HepG2 (cell line): ENCODE measurements around the gene RAB33B. TPM values are rescaled to one million over a fixed set of nuclear protein-coding genes. Genes with fewer than 3 reads are reported as not detected.

Source experiments
- ATF2 ChIP-seq: sonication (generic); formaldehyde crosslinking; IDR thresholded peaks from 2 replicates; pipeline ENCODE4 v1.4.0; 2020; ENCODE audit warnings: missing genetic modification reagents
- ATM ChIP-seq: fragments of 450-650 bp; IDR thresholded peaks from 2 replicates; pipeline ENCODE4 v1.7.1; 2017; ENCODE audit warnings: mild to moderate bottlenecking, borderline replicate concordance
- BCL6 ChIP-seq: IDR thresholded peaks from 2 replicates; pipeline ENCODE4 v1.6.1; 2016; ENCODE audit warnings: missing genetic modification reagents, missing compliant biosample characterization
- E2F5 ChIP-seq: sonication (generic); formaldehyde crosslinking; conservative IDR thresholded peaks from 2 replicates; pipeline ENCODE4 v1.4.0; 2020; ENCODE audit warnings: missing genetic modification reagents
- ELF1 ChIP-seq: sonication (generic); formaldehyde crosslinking; IDR thresholded peaks from 2 replicates; pipeline ENCODE4 v1.4.0; 2020; ENCODE audit warnings: missing genetic modification reagents
- FLYWCH1 ChIP-seq: sonication (generic); formaldehyde crosslinking; IDR thresholded peaks from 2 replicates; pipeline ENCODE4 v1.8.1; 2023; ENCODE audit warnings: mild to moderate bottlenecking, missing genetic modification reagents
- HNF4G ChIP-seq, 2 experiments: sonication (generic) in 1 of 2; formaldehyde crosslinking in 1 of 2; IDR thresholded peaks; 2 replicates each; pipeline versions ENCODE4 v1.4.0 to v1.6.1; 2011 to 2020; ENCODE audit warnings: borderline replicate concordance in 2 of 2, low read depth in 2 of 2, mild to moderate bottlenecking in 2 of 2, low read length in 1 of 2, missing genetic modification reagents in 1 of 2, moderate library complexity in 1 of 2
- HOXA9 ChIP-seq: sonication (generic); formaldehyde crosslinking; IDR thresholded peaks from 2 replicates; pipeline ENCODE4 v1.8.1; 2022; ENCODE audit warnings: missing genetic modification reagents, mild to moderate bottlenecking, moderate library complexity, borderline replicate concordance
- MIXL1 ChIP-seq: IDR thresholded peaks from 2 replicates; pipeline ENCODE4 v1.6.1; 2016
- MTF1 ChIP-seq: sonication (generic); formaldehyde crosslinking; IDR thresholded peaks from 2 replicates; pipeline ENCODE4 v1.5.0; 2020; ENCODE audit warnings: missing genetic modification reagents
- MXD4 ChIP-seq: IDR thresholded peaks from 2 replicates; pipeline ENCODE4 v1.6.1; 2016; ENCODE audit warnings: mild to moderate bottlenecking, missing biosample characterization, missing genetic modification reagents
- PHF20 ChIP-seq: sonication (generic); formaldehyde crosslinking; IDR thresholded peaks from 2 replicates; pipeline ENCODE4 v1.5.0; 2020; ENCODE audit warnings: mild to moderate bottlenecking, missing genetic modification reagents
- SCMH1 ChIP-seq: sonication (generic); formaldehyde crosslinking; IDR thresholded peaks from 2 replicates; pipeline ENCODE4 v1.9.0; 2021; ENCODE audit warnings: missing genetic modification reagents, mild to moderate bottlenecking, borderline replicate concordance
- SP2 ChIP-seq: sonication (generic); formaldehyde crosslinking; IDR thresholded peaks from 2 replicates; pipeline ENCODE4 v1.5.1; 2020; ENCODE audit warnings: mild to moderate bottlenecking, missing genetic modification reagents
- TARDBP ChIP-seq: sonication (generic); formaldehyde crosslinking; IDR thresholded peaks from 2 replicates; pipeline ENCODE4 v1.8.0; 2022; ENCODE audit warnings: mild to moderate bottlenecking, missing genetic modification reagents
- TBX2 ChIP-seq: sonication (generic); formaldehyde crosslinking; IDR thresholded peaks from 2 replicates; pipeline ENCODE4 v1.5.0; 2020; ENCODE audit warnings: missing genetic modification reagents, mild to moderate bottlenecking, borderline replicate concordance
- TEAD3 ChIP-seq: optimal IDR thresholded peaks from 2 replicates; pipeline ENCODE3; 2016; ENCODE audit warnings: borderline replicate concordance
- ZBTB7B ChIP-seq: sonication (generic); formaldehyde crosslinking; IDR thresholded peaks from 2 replicates; pipeline ENCODE4 v1.4.0; 2020; ENCODE audit warnings: missing genetic modification reagents
- ZEB1 ChIP-seq: IDR thresholded peaks from 2 replicates; pipeline ENCODE4 v1.6.1; 2012; ENCODE audit warnings: mild to moderate bottlenecking, low read depth, inconsistent platforms; ENCODE audit not compliant: insufficient replicate concordance
- ZNF333 ChIP-seq: sonication (generic); formaldehyde crosslinking; IDR thresholded peaks from 2 replicates; pipeline ENCODE4 v1.4.0; 2020; ENCODE audit warnings: mild to moderate bottlenecking, missing genetic modification reagents, borderline replicate concordance
- ZNF430 ChIP-seq: sonication (generic); formaldehyde crosslinking; IDR thresholded peaks from 2 replicates; pipeline ENCODE4 v1.9.0; 2021; ENCODE audit warnings: mild to moderate bottlenecking, missing genetic modification reagents
- ZNF501 ChIP-seq: sonication (generic); formaldehyde crosslinking; IDR thresholded peaks from 2 replicates; pipeline ENCODE4 v1.5.1; 2020; ENCODE audit warnings: mild to moderate bottlenecking, moderate library complexity, missing genetic modification reagents
- ZNF503 ChIP-seq: sonication (generic); formaldehyde crosslinking; IDR thresholded peaks from 2 replicates; pipeline ENCODE4 v1.4.0; 2020; ENCODE audit warnings: missing genetic modification reagents
- ZNF746 ChIP-seq: sonication (generic); formaldehyde crosslinking; IDR thresholded peaks from 2 replicates; pipeline ENCODE4 v1.8.0; 2022; ENCODE audit warnings: mild to moderate bottlenecking, missing genetic modification reagents
- ZNF83 ChIP-seq: sonication (generic); formaldehyde crosslinking; IDR thresholded peaks from 2 replicates; pipeline ENCODE4 v1.4.0; 2020; ENCODE audit warnings: missing genetic modification reagents, mild to moderate bottlenecking, borderline replicate concordance
- ZNF879 ChIP-seq: sonication (generic); formaldehyde crosslinking; IDR thresholded peaks from 2 replicates; pipeline ENCODE4 v1.8.1; 2023; ENCODE audit warnings: missing genetic modification reagents
- ZSCAN9 ChIP-seq: IDR thresholded peaks from 2 replicates; pipeline ENCODE4 v1.6.1; 2016; ENCODE audit warnings: borderline replicate concordance
- polyA plus RNA-seq, 8 experiments: library from polyadenylated mRNA; depleted of rRNA in 3 of 8; stranded (reverse) in 7 of 8; unstranded in 1 of 8; fragments of >200 nt; fragmentation: Illumina TruSeq in 4 of 8; extraction: Trizol in 4 of 8; gene quantifications; 2 replicates each; pipeline versions ENCODE4 v1.2.1 to v1.2.3, GENCODE V29; 2011 to 2016; ENCODE audit warnings: low read depth in 4 of 8, missing spikeins in 1 of 8, mixed read lengths in 1 of 8; ENCODE audit not compliant: insufficient read depth in 1 of 8
- total RNA-seq, 5 experiments: library from RNA; depleted of rRNA; stranded (reverse); fragments of >200 nt; fragmentation: Illumina TruSeq; extraction: Trizol; gene quantifications; 2 replicates each; pipeline ENCODE4 v1.2.3, GENCODE V29; 2016; ENCODE audit warnings: low read depth in 1 of 5

RAB33B gene
- total and polyA plus RNA-seq, 2 of the 13 experiments (the other 11 are each of a cell fraction or from before 2014, with no cell fraction given), result 7.6 to 8.1 TPM

DNA sequence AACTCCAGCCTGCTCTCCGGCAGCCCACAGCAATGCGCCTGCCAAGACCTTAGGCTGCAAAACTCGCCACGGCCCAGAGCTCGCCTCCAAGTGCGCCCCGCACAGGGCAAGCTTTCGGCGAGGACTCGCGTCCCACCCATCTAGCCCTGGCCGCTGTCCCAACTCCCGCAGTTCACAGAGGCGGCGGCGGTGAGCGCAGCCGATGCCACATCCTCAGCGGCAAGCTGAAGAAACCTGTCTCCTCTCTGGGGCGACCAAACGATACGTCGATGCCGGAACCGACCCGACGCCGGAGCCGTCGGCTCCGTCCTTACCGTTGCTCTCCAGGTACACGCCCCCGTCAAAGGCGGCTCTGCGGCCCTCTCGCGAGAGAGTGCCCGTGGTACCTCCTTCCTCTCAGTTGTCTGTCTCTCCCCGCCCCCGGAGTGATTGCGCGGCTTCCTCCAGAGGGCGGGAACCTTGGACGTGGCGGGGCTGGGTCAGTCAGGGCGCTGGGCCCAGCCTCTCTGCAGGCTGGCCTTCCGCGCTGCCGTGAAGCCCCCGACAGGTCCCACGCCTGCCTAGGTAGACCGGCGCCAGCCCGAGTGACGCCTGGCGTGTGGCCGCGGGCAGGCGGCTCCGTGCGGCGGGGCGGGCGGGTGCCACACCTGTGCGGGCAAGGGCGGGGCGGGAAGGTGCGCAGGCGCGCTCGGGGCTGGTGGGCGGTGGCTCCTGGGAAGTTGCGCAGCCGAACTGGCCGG, 380 bp upstream of the RAB33B start (continued):
- peak; percentile 78; the same call in 1 of the 2 replicates for TF ChIP-seq TBX2 (CRISPR knock-in tag)
- peak; percentile 68 for TF ChIP-seq PHF20 (CRISPR knock-in tag)
- TF ChIP-seq ZEB1, result peak; percentile 89
- TF ChIP-seq MXD4 (CRISPR knock-in tag), result 0 out of 2 replicates have a peak, but pooled peaks have one; percentile 37
- TF ChIP-seq ATM, result no peak
- no peak for TF ChIP-seq SCMH1
- TF ChIP-seq TARDBP (CRISPR knock-in tag), result peak; percentile 64; the same call in 1 of the 2 replicates
- TF ChIP-seq ELF1 (CRISPR knock-in tag), result peak; percentile 61
- TF ChIP-seq FLYWCH1 (CRISPR knock-in tag), result 0 out of 2 replicates have a peak, but pooled peaks have one; percentile 19
- TF ChIP-seq MTF1 (CRISPR knock-in tag), result no peak
- TF ChIP-seq HNF4G (IDR thresholded peaks at IDR 0.05; ENCODE audit: borderline replicate concordance, low read depth, low read length), result peak; percentile 39; the same call in 1 of the 2 replicates
- no peak for TF ChIP-seq HNF4G (CRISPR knock-in tag; IDR thresholded peaks at IDR 0.05; ENCODE audit: borderline replicate concordance, low read depth)
- TF ChIP-seq ZBTB7B (CRISPR knock-in tag), result peak; percentile 35; the same call in 1 of the 2 replicates
- TF ChIP-seq MIXL1 (CRISPR knock-in tag), result no peak; the same call in 1 of the 2 replicates
- TF ChIP-seq ZNF879 (CRISPR knock-in tag), result no peak; the same call in 1 of the 2 replicates
- no peak; the same call in 1 of the 2 replicates for TF ChIP-seq ZSCAN9 (CRISPR knock-in tag)
- TF ChIP-seq ZNF333 (CRISPR knock-in tag), result 0 out of 2 replicates have a peak, but pooled peaks have one; percentile 57
- peak; percentile 57 for TF ChIP-seq BCL6 (CRISPR knock-in tag)
- TF ChIP-seq SP2 (CRISPR knock-in tag), result no peak; the same call in 1 of the 2 replicates
- TF ChIP-seq ZNF503 (CRISPR knock-in tag), result no peak; the same call in 1 of the 2 replicates
- TF ChIP-seq ATF2 (CRISPR knock-in tag), result peak; percentile 4; the same call in 1 of the 2 replicates
- TF ChIP-seq HOXA9, result peak; percentile 24
- TF ChIP-seq ZNF430, result peak; percentile 88
- peak; percentile 87 for TF ChIP-seq ZNF501 (CRISPR knock-in tag)
- peak; percentile 38 for TF ChIP-seq TEAD3
- TF ChIP-seq ZNF746, result peak; percentile 49
- TF ChIP-seq ZNF83, result no peak
- TF ChIP-seq E2F5 (CRISPR knock-in tag), result peak; percentile 75
